ENCODE measurements around the gene CBARP.

DNA sequence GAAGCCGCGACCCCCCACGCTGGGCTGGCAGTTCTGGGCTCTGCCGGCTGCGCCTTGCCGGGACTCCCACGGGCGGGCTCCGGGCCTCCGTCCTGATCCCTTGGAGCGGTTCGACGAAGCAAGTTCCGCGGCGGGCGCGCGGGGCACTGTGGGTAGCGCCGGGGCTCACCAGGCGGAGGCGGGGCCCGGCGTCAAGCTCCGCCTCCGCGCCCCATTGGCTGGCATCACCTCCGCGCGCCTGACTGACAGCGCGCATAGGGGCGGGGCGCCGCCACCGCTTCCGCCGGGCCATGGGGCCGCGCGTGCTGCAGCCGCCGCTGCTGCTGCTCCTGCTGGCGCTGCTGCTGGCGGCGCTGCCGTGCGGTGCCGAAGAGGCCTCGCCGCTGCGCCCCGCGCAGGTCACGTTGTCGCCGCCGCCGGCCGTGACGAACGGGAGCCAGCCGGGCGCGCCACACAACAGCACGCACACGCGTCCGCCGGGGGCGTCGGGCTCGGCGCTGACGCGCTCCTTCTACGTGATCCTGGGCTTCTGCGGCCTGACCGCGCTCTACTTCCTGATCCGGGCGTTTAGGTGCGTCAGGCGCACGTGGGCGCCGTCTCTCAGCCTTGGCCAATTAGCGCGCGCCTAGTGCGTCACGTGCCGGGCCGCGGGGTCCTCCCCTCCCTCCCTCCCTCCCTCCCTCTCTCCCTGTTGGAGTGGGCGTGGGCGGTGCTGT is 37.6 kb upstream of the CBARP start, which contains the start of gene FAM174C:
- TF ChIP-seq YY1 (IDR thresholded peaks at IDR 0.05), result no peak
- TF ChIP-seq, protein P1, sequence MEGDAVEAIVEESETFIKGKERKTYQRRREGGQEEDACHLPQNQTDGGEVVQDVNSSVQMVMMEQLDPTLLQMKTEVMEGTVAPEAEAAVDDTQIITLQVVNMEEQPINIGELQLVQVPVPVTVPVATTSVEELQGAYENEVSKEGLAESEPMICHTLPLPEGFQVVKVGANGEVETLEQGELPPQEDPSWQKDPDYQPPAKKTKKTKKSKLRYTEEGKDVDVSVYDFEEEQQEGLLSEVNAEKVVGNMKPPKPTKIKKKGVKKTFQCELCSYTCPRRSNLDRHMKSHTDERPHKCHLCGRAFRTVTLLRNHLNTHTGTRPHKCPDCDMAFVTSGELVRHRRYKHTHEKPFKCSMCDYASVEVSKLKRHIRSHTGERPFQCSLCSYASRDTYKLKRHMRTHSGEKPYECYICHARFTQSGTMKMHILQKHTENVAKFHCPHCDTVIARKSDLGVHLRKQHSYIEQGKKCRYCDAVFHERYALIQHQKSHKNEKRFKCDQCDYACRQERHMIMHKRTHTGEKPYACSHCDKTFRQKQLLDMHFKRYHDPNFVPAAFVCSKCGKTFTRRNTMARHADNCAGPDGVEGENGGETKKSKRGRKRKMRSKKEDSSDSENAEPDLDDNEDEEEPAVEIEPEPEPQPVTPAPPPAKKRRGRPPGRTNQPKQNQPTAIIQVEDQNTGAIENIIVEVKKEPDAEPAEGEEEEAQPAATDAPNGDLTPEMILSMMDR (IDR thresholded peaks at IDR 0.05; ENCODE audit: low read depth, low read length, missing input control), result no peak
- TF ChIP-seq SP1 (IDR thresholded peaks at IDR 0.05), result peak; percentile 66
- no peak for TF ChIP-seq TAF1 (conservative IDR thresholded peaks at IDR 0.05)

Measured in liver (tissue), 3 donors.